ENCODE measurements around the gene MAEL. TPM values are rescaled to one million over a fixed set of nuclear protein-coding genes. Genes with fewer than 3 reads are reported as not detected.

Gene MAEL
- total RNA-seq, 2 donors from 2014 or later, result 0.32 to 32.7 TPM

- WGBS, result 8% methylated on average over 28 of the region's 31 CpGs
- H3K36me3 ChIP-seq, result no peaks in the 10 kb centered on the region
- TF ChIP-seq POLR2A (IDR thresholded peaks at IDR 0.05) (no peak), POLR2AphosphoS5 (IDR thresholded peaks at IDR 0.05) (peak; percentile 14), CTCF (IDR thresholded peaks at IDR 0.05) (peak; percentile 75 to 96 (median 94))
- DNase-seq (ENCODE audit: low spot score), result peak; percentile 64
- H3K27ac ChIP-seq, result no peak overlapping the region
- no peaks in the 10 kb centered on the region for H3K27me3 ChIP-seq (replicated peaks; ENCODE audit: insufficient read depth)
- H3K9me3 ChIP-seq, result no peaks in the 10 kb centered on the region
- intact Hi-C loops (cut with DNase I), result loop anchor here (2.0 to 5.0 kb wide), 4 partner anchors 154 to 486 kb away; partner anchors contain the start of genes CREG1 and POU2F1
- no peak overlapping the region for H3K4me3 ChIP-seq
- no peaks in the 10 kb centered on the region for H3K4me1 ChIP-seq (replicated peaks)
Observed at GRCh38 chr1:167066333-167067122, 77.4 kb downstream of the MAEL start.

GRCh38 chr1:167067904-167068303 lies 78.8 kb downstream of the MAEL start:
- H3K9me3 ChIP-seq, result no peaks in the 10 kb centered on the region
- H3K27ac ChIP-seq, result no peak overlapping the region
- no peaks in the 10 kb centered on the region for H3K4me1 ChIP-seq (replicated peaks)
- H3K36me3 ChIP-seq, result no peaks in the 10 kb centered on the region
- TF ChIP-seq CTCF (IDR thresholded peaks at IDR 0.05) (no peak), POLR2AphosphoS5 (IDR thresholded peaks at IDR 0.05) (no peak), POLR2A (IDR thresholded peaks at IDR 0.05) (no peak)
- no peaks in the 10 kb centered on the region for H3K27me3 ChIP-seq (replicated peaks; ENCODE audit: insufficient read depth)
- WGBS, result 84% methylated on average over 3 of the region's 3 CpGs
- intact Hi-C loops (cut with DNase I), result loop anchor here (2.0 to 5.0 kb wide), 4 partner anchors 153 to 484 kb away; partner anchors contain the start of genes CREG1 and POU2F1
- H3K4me3 ChIP-seq, result no peak overlapping the region
- DNase-seq (ENCODE audit: low spot score), result no peak

GRCh38 chr1:167068761-167069160 lies 79.7 kb downstream of the MAEL start:
- H3K9me3 ChIP-seq, result no peaks in the 10 kb centered on the region
- no peak for DNase-seq (ENCODE audit: low spot score)
- intact Hi-C loops (cut with DNase I), result loop anchor here (5.0 kb wide), 2 partner anchors 464 to 484 kb away; partner anchors contain the start of gene CREG1
- H3K36me3 ChIP-seq, result no peaks in the 10 kb centered on the region
- H3K4me3 ChIP-seq, result no peak overlapping the region
- 94% methylated on average over 13 of the region's 13 CpGs for WGBS
- H3K4me1 ChIP-seq (replicated peaks), result no peaks in the 10 kb centered on the region
- no peaks in the 10 kb centered on the region for H3K27me3 ChIP-seq (replicated peaks; ENCODE audit: insufficient read depth)
- no peak for TF ChIP-seq CTCF (IDR thresholded peaks at IDR 0.05)
- TF ChIP-seq POLR2AphosphoS5 (IDR thresholded peaks at IDR 0.05), result no peak
- TF ChIP-seq POLR2A (IDR thresholded peaks at IDR 0.05), result no peak
- no peak overlapping the region for H3K27ac ChIP-seq

- Histone ChIP-seq H3K27ac (no peak overlapping the region), H3K9me3 (no peaks in the 10 kb centered on the region), H3K4me3 (no peak overlapping the region), H3K27me3 (replicated peaks; ENCODE audit: insufficient read depth) (no peaks in the 10 kb centered on the region), H3K36me3 (no peaks in the 10 kb centered on the region), H3K4me1 (replicated peaks) (no peaks in the 10 kb centered on the region)
- no peak for TF ChIP-seq POLR2AphosphoS5 (IDR thresholded peaks at IDR 0.05)
- TF ChIP-seq POLR2A (IDR thresholded peaks at IDR 0.05), result no peak
- TF ChIP-seq CTCF (IDR thresholded peaks at IDR 0.05), result no peak
- intact Hi-C loops (cut with DNase I), result no loop called here
- DNase-seq (ENCODE audit: low spot score), result no peak
- 96% methylated on average over 8 of the region's 8 CpGs for WGBS
Observed at GRCh38 chr1:167071286-167071685, 82.2 kb downstream of the MAEL start.

Small RNA genes within 50 kb of the gene (small RNA-seq; reads per million reads assigned to genes)
- gene RNA5SP65, result 3.3 to 48.5 reads per million in 2 donors

Other genes with a start within 250 kb of the MAEL start
- gene POGK, start 149.8 kb upstream of the MAEL start, total RNA-seq, result 10 to 100 TPM; 22.3 to 34.9 TPM
- gene TADA1, start 113.0 kb upstream of the MAEL start, total RNA-seq, result 10 to 100 TPM; 14.2 to 19.5 TPM
- gene ILDR2, start 13.7 kb upstream of the MAEL start, total RNA-seq, result 100 to 1,000 TPM in 1 of 2 donors, 1 to 10 TPM in 1; 3.2 to 175 TPM
- gene GPA33, start 101.1 kb downstream of the MAEL start, total RNA-seq, result not detected
- 1 to 10 TPM in 1 of 2 donors, under 1 TPM in 1; 0.34 to 1.5 TPM for gene STYXL2, start 104.8 kb downstream of the MAEL start, total RNA-seq
- gene POU2F1, start 231.6 kb downstream of the MAEL start, total RNA-seq, result 10 to 100 TPM; 10.9 to 26.6 TPM

Measured in prostate gland (tissue), 2 donors.